Upper lobe of left lung (tissue), 4 donors: ENCODE data around the gene NOS1AP.

Experiments used
- CTCF ChIP-seq, 6 experiments: fragments of 450-650 bp in 4 of 6; fragments of 200-600 bp in 2 of 6; sonication (generic) in 2 of 6; IDR thresholded peaks; one replicate each; pipeline ENCODE4 v1.5.1; 2016 to 2019; ENCODE audit warnings: antibody characterized with exemption in 6 of 6
- EP300 ChIP-seq, 4 donors: sonication (generic); formaldehyde crosslinking; IDR thresholded peaks; one replicate each; pipeline ENCODE4 v1.5.1; 2017; ENCODE audit warnings: antibody characterized with exemption in 4 of 4, control low read depth in 2 of 4
- POLR2AphosphoS5 ChIP-seq, 2 donors: sonication (generic); formaldehyde crosslinking; IDR thresholded peaks; one replicate each; pipeline ENCODE4 v1.5.1; 2017; ENCODE audit warnings: antibody characterized with exemption in 2 of 2

- TF ChIP-seq CTCF (IDR thresholded peaks at IDR 0.05) (no peak), EP300 (IDR thresholded peaks at IDR 0.05) (no peak), POLR2AphosphoS5 (IDR thresholded peaks at IDR 0.05) (no peak)
Observed at GRCh38 chr1:162368451-162368850, 299.0 kb downstream of the NOS1AP start.
